Activated CD4-positive, alpha-beta memory T cell treated with anti-CD3 and anti-CD28 coated beads, Interleukin-2, amount 10 ng/mL, durations not matched to agents 7 days and 5 days (primary cell): ENCODE measurements around the gene GUCY1B1. TPM values are rescaled to one million over a fixed set of nuclear protein-coding genes. Genes with fewer than 3 reads are reported as not detected.

ENCODE experiments used
- CTCF ChIA-PET: fragments of 350-600 bp; sonication (Branson Sonifier 250); formaldehyde crosslinking; loops from one replicate; lab custom pipeline; 2021; ENCODE audit warnings: antibody characterized with exemption, inconsistent platforms; lab: Charles Lee
- POLR2A ChIA-PET: fragments of 350-600 bp; sonication (Branson Sonifier 250); formaldehyde crosslinking; loops from one replicate; lab custom pipeline; 2021; ENCODE audit warnings: antibody characterized with exemption; lab: Charles Lee
- DNase-seq: peaks from one replicate; pipeline ENCODE4 v3.0.0-alpha.2; 2020
- H3K27ac Mint-ChIP-seq: one replicate; pipeline ENCODE4 v1.8.0; 2021; ENCODE audit warnings: mild to moderate bottlenecking, mixed read lengths
- H3K27me3 Mint-ChIP-seq: one replicate; pipeline ENCODE4 v1.8.0; 2021; ENCODE audit warnings: mixed read lengths
- H3K36me3 Mint-ChIP-seq: one replicate; pipeline ENCODE4 v1.8.0; 2021; ENCODE audit warnings: low read depth, mixed read lengths
- H3K4me1 Mint-ChIP-seq: one replicate; pipeline ENCODE4 v1.8.0; 2021; ENCODE audit warnings: mixed read lengths
- H3K4me3 Mint-ChIP-seq: one replicate; pipeline ENCODE4 v1.8.0; 2021; ENCODE audit warnings: mild to moderate bottlenecking, mixed read lengths
- H3K9me3 Mint-ChIP-seq: one replicate; pipeline ENCODE4 v1.8.0; 2021; ENCODE audit warnings: mixed read lengths
- total RNA-seq, 2 experiments: library from RNA; stranded (reverse); gene quantifications; one replicate each; pipeline ENCODE4 v1.2.3, GENCODE V29; 2021

GUCY1B1 gene
- total RNA-seq, 2 experiments from 2014 or later: 0.10 TPM; not detected in 1

GRCh38 chr4:155820887-155821518 lies 62.2 kb downstream of the GUCY1B1 start:
- H3K27me3 Mint-ChIP-seq: no peaks in the 10 kb centered on the region
- H3K9me3 Mint-ChIP-seq: no peaks in the 10 kb centered on the region
- H3K4me1 Mint-ChIP-seq: no peaks in the 10 kb centered on the region
- POLR2A ChIA-PET: no interaction called here
- DNase-seq: no peak
- CTCF ChIA-PET: interaction anchor here (0.6 kb wide), 1 partner anchor 1204 kb away, joined by 4 read pairs; no protein-coding TSS in a partner anchor
- no peak overlapping the region for H3K4me3 Mint-ChIP-seq
- H3K36me3 Mint-ChIP-seq: no peaks in the 10 kb centered on the region
- no peak overlapping the region for H3K27ac Mint-ChIP-seq

- Mint-ChIP-seq H3K27ac (no peak overlapping the region), H3K36me3 (no peaks in the 10 kb centered on the region), H3K4me1 (no peaks in the 10 kb centered on the region), H3K27me3 (no peaks in the 10 kb centered on the region), H3K4me3 (no peak overlapping the region), H3K9me3 (no peaks in the 10 kb centered on the region)
- POLR2A ChIA-PET: no interaction called here
- CTCF ChIA-PET: interaction anchor here (1.1 kb wide), 1 partner anchor 12 kb away, joined by 3 read pairs; no protein-coding TSS in a partner anchor
- DNase-seq: no peak
Observed at GRCh38 chr4:155822572-155822971, 63.8 kb downstream of the GUCY1B1 start.

- Mint-ChIP-seq H3K36me3 (no peaks in the 10 kb centered on the region), H3K4me1 (no peaks in the 10 kb centered on the region)
- CTCF ChIA-PET: no interaction called here
Observed at GRCh38 chr4:155828628-155829027, 69.8 kb downstream of the GUCY1B1 start.

DNA sequence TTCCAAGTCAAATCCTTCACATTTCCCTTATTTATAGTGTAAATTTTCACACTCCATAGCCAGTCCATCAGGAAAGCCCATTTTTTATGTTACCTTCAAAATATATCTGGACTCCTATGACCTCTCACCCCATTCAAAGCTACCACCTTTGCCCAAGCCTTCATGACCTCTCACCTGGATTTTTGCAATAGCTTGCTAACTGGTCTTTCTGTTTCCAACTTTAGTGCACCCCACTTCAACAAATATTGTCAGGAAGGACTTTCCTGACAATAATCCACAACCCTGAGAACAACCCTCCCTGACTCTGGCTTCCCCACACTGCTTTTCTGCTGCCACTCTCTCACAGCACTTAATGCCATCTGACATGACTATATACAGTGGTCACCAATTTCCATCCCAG lies 73.8 kb downstream of the GUCY1B1 start:
- Mint-ChIP-seq H3K36me3 (no peaks in the 10 kb centered on the region), H3K27ac (no peak overlapping the region), H3K27me3 (no peaks in the 10 kb centered on the region), H3K9me3 (no peaks in the 10 kb centered on the region), H3K4me3 (no peak overlapping the region), H3K4me1 (no peaks in the 10 kb centered on the region)
- ChIA-PET POLR2A (no interaction called here), CTCF (interaction anchor here (0.8 kb wide), 1 partner anchor 521 kb away, joined by 3 read pairs; no protein-coding TSS in a partner anchor)
- no peak for DNase-seq

More at GRCh38 chr4:155828628-155829027, 69.8 kb downstream of the GUCY1B1 start:
- POLR2A ChIA-PET: no interaction called here
- H3K9me3 Mint-ChIP-seq: no peaks in the 10 kb centered on the region
- no peak overlapping the region for H3K27ac Mint-ChIP-seq
- H3K27me3 Mint-ChIP-seq: no peaks in the 10 kb centered on the region
- no peak overlapping the region for H3K4me3 Mint-ChIP-seq
- DNase-seq: no peak

DNA sequence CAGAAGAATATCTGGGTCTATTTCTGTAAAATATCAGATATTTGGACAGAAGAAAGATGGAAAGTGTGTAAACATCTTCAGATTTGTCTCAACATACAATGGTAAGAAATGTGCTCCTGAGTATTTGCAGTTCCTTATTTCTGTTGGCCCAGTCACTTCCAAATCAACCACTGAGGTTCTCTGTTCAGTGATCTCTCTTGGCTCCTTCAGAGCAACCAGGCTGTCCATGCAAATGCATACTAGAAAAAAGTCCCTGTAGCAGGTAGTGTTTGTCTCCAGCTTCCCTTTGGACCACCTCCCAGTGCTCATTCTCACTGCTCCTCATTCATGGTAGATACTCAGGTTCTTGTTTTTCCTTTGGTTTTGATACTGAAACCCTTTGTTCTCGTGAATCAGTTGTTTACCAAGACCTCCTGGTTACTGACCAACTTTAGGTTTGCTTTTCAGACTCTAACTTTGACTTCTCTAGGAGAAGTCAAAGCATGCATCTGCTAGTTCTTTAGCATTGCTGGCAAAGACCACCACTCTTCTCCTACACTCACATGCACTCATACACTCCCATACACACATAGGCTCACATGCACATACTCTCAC lies 78.5 kb downstream of the GUCY1B1 start:
- Mint-ChIP-seq H3K4me3 (no peak overlapping the region), H3K9me3 (no peaks in the 10 kb centered on the region), H3K4me1 (no peaks in the 10 kb centered on the region), H3K27me3 (no peaks in the 10 kb centered on the region), H3K36me3 (no peaks in the 10 kb centered on the region), H3K27ac (no peak overlapping the region)
- CTCF ChIA-PET: no interaction called here
- DNase-seq: no peak
- POLR2A ChIA-PET: no interaction called here

GRCh38 chr4:155842080-155842479 lies 83.3 kb downstream of the GUCY1B1 start:
- no peaks in the 10 kb centered on the region for H3K27me3 Mint-ChIP-seq
- ChIA-PET CTCF (no interaction called here), POLR2A (no interaction called here)
- DNase-seq: no peak
- H3K27ac Mint-ChIP-seq: no peak overlapping the region
- H3K9me3 Mint-ChIP-seq: no peaks in the 10 kb centered on the region
- H3K36me3 Mint-ChIP-seq: no peaks in the 10 kb centered on the region
- no peak overlapping the region for H3K4me3 Mint-ChIP-seq
- no peaks in the 10 kb centered on the region for H3K4me1 Mint-ChIP-seq

GRCh38 chr4:155846929-155847328 lies 88.1 kb downstream of the GUCY1B1 start:
- H3K36me3 Mint-ChIP-seq: no peaks in the 10 kb centered on the region
- no peaks in the 10 kb centered on the region for H3K9me3 Mint-ChIP-seq
- H3K27ac Mint-ChIP-seq: no peak overlapping the region
- DNase-seq: no peak
- H3K4me1 Mint-ChIP-seq: no peaks in the 10 kb centered on the region
- no peak overlapping the region for H3K4me3 Mint-ChIP-seq
- no peaks in the 10 kb centered on the region for H3K27me3 Mint-ChIP-seq
- POLR2A ChIA-PET: no interaction called here
- CTCF ChIA-PET: no interaction called here

- H3K36me3 Mint-ChIP-seq: no peaks in the 10 kb centered on the region
- no peaks in the 10 kb centered on the region for H3K27me3 Mint-ChIP-seq
- H3K27ac Mint-ChIP-seq: no peak overlapping the region
- ChIA-PET POLR2A (no interaction called here), CTCF (no interaction called here)
- H3K9me3 Mint-ChIP-seq: no peaks in the 10 kb centered on the region
- no peaks in the 10 kb centered on the region for H3K4me1 Mint-ChIP-seq
- H3K4me3 Mint-ChIP-seq: no peak overlapping the region
- DNase-seq: no peak
Observed at GRCh38 chr4:155849042-155849441, 90.2 kb downstream of the GUCY1B1 start.

- Mint-ChIP-seq H3K4me1 (no peaks in the 10 kb centered on the region), H3K36me3 (no peaks in the 10 kb centered on the region), H3K4me3 (no peak overlapping the region), H3K27ac (no peak overlapping the region), H3K9me3 (no peaks in the 10 kb centered on the region), H3K27me3 (no peaks in the 10 kb centered on the region)
- ChIA-PET POLR2A (no interaction called here), CTCF (no interaction called here)
- no peak for DNase-seq
Observed at GRCh38 chr4:155853189-155853588, 94.4 kb downstream of the GUCY1B1 start.

DNA sequence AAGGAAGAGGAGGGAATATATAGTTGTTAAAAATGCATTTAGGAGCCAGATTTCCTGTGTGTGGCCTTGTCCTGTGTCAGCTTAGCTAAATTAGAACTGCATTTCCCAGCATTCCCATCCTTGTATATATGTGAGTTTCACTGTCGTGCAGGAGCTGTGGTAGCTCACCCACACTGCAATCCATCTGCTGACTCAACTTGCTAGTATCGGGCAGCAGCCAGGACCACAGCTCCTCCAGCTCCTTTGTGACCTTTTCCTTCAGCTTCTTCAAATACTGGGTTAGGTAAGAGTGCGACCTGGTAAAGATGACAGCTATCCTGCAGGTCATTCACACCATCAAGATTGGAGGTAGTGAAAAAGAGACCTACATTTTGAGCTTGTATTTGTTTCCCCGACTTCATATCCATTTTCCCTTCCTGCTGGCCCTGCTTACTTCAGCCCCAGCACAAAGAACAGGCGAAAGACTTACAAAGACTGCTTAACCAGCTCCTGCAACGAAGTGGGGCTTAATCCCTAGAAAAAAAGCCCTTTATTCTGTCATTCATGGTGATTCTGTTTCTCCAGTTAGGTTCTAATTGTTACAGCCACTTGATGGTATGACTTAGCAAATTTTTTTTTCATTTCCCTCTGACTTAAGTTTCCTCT lies 95.9 kb downstream of the GUCY1B1 start:
- DNase-seq: no peak
- POLR2A ChIA-PET: no interaction called here
- Mint-ChIP-seq H3K36me3 (no peaks in the 10 kb centered on the region), H3K27ac (no peak overlapping the region), H3K27me3 (peaks cover 3% of the 10 kb centered on the region), H3K4me3 (no peak overlapping the region), H3K4me1 (no peaks in the 10 kb centered on the region), H3K9me3 (no peaks in the 10 kb centered on the region)
- CTCF ChIA-PET: no interaction called here

DNA sequence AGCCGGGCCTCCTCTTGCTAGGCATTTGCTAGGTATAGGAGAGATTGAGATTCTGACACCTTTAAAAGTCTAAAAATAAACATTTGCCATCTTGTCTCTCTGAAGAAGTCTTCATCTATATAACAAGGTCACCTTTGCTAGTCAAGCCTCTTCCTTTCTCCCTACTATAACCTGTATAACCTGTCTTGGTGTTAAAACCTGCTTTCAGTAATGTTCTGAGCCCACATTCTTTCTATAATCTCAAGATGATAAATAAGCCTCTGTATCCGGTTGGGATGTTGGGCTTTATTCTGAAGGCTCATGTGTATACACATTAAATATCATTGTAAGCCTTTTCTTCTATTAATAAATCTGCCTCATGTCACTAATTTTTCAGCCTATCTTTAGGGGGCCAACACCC lies 97.1 kb downstream of the GUCY1B1 start:
- ChIA-PET POLR2A (no interaction called here), CTCF (no interaction called here)
- Mint-ChIP-seq H3K27ac (no peak overlapping the region), H3K36me3 (no peaks in the 10 kb centered on the region), H3K4me1 (no peaks in the 10 kb centered on the region), H3K9me3 (no peaks in the 10 kb centered on the region), H3K27me3 (peaks cover 3% of the 10 kb centered on the region), H3K4me3 (no peak overlapping the region)
- DNase-seq: no peak
